ENCODE results near the gene TRIO.
A peak's percentile ranks its signal among the peaks of the same experiment; 100 is the strongest.

Gene TRIO

DNA sequence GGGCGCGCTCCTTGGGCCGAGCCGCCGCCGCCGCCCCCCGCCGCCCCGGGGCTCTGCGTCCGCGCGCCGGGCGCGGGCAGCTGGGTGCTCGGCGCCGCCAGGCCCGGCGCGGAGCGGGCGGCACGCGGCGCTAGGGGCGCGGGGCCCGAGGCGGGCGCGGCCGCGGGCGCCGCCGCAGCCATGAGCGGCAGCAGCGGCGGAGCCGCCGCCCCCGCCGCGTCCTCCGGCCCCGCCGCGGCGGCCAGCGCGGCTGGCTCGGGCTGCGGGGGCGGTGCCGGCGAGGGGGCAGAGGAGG, 351 bp downstream of the TRIO start:
- DNase-seq (ENCODE audit: low read depth), result no peak
- in situ Hi-C loops (cut with HindIII; ENCODE audit: low sequenced_read_pairs), result loop anchor here (10.0 kb wide), 1 partner anchor 51 kb away; no protein-coding TSS in a partner anchor
- peak overlapping the region; percentile 83 for H3K4me3 ChIP-seq (ENCODE audit: low read depth, low read length)
- TF ChIP-seq, protein P1, sequence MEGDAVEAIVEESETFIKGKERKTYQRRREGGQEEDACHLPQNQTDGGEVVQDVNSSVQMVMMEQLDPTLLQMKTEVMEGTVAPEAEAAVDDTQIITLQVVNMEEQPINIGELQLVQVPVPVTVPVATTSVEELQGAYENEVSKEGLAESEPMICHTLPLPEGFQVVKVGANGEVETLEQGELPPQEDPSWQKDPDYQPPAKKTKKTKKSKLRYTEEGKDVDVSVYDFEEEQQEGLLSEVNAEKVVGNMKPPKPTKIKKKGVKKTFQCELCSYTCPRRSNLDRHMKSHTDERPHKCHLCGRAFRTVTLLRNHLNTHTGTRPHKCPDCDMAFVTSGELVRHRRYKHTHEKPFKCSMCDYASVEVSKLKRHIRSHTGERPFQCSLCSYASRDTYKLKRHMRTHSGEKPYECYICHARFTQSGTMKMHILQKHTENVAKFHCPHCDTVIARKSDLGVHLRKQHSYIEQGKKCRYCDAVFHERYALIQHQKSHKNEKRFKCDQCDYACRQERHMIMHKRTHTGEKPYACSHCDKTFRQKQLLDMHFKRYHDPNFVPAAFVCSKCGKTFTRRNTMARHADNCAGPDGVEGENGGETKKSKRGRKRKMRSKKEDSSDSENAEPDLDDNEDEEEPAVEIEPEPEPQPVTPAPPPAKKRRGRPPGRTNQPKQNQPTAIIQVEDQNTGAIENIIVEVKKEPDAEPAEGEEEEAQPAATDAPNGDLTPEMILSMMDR (IDR thresholded peaks at IDR 0.05; ENCODE audit: low read depth, low read length, missing control alignments), result no peak

DNA sequence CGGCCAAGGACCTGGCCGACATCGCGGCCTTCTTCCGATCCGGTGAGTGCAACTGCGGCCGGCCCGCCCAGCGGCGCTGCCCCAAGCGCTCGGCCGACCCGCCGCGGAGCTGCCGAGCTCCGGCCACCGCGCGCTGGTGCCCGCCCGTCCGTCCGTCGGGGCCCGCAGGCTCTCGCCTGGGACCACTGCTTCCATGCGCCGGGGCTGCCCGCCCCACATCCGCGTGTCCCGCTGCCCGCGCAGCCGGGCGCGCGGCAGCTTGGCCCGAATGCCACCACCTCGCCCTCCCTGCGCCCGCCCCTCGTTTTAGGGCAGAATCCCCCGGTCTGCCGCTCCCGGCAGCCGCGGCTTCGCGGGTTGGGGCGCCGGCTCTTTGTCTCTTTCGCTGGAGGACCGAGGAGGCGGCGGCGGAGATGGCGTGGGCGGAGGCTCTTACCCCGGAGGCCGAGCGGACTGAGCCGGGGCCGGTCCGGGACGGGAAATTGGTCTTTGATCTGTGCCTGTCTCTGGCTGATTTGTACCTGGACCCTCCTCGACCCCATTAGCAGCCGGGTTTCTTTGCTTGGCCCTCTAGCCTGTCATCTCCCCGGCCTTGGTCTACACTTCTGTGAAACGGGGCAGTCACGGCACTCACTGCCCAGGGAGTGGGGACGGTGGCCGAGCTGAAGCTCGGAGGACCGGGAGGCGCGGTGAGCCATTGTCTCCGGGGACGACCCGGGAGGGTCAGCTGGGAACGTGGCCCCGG, 871 bp downstream of the TRIO start:
- TF ChIP-seq, protein P1 (IDR thresholded peaks at IDR 0.05; ENCODE audit: low read depth, low read length, missing control alignments), result no peak
- DNase-seq (ENCODE audit: low read depth), result no peak
- in situ Hi-C loops (cut with HindIII; ENCODE audit: low sequenced_read_pairs), result loop anchor here (10.0 kb wide), 1 partner anchor 51 kb away; no protein-coding TSS in a partner anchor
- peak overlapping the region; percentile 83 for H3K4me3 ChIP-seq (ENCODE audit: low read depth, low read length)

DNA sequence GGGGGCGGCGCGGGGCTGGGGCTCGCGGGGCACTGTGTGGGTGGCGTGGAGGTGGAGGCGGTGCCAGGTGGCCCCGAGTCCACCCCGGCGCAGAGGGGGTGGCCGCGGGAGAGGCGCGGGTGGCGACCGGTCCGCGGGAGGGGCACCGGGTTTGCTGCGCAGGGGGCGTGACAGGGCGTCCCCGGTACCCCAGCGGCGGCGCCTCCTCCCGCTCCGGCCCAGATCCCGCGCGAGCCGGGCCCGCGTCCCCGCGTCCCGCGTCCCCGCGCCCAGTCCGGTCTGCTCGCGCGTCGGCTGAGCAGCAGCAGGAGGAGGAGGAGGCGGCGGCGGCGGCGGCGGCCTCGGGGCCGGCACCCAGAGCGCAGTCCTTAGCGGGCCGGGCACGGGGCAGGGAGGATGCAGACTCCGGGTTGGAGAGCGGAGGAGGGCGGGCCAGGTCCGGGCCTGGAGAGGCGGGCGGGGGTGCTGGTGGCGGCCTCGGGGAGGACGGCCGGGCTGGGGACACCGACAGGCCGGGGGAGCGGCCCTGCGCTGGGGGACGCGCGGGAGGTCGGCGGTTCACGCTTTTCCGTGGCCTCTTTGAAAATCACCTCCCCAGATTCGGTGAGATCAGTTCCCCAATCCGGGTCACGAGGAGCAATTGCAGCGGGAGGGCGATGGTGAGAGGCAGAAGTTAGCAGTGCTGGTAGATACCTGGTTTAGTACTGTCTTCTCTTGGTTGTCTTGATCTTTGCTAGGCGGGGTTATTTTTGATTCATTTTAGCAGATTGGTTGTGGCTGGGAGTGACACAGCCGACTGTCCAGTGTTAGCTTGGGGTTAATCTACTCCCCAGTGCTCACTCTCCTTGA, 1.7 kb downstream of the TRIO start:
- TF ChIP-seq, protein P1 (IDR thresholded peaks at IDR 0.05; ENCODE audit: low read depth, low read length, missing control alignments), result no peak
- H3K4me3 ChIP-seq (ENCODE audit: low read depth, low read length), result peak overlapping the region; percentile 83
- in situ Hi-C loops (cut with HindIII; ENCODE audit: low sequenced_read_pairs), result loop anchor here (10.0 kb wide), 1 partner anchor 50 kb away; no protein-coding TSS in a partner anchor
- peak; percentile 59 for DNase-seq (ENCODE audit: low read depth)

DNA sequence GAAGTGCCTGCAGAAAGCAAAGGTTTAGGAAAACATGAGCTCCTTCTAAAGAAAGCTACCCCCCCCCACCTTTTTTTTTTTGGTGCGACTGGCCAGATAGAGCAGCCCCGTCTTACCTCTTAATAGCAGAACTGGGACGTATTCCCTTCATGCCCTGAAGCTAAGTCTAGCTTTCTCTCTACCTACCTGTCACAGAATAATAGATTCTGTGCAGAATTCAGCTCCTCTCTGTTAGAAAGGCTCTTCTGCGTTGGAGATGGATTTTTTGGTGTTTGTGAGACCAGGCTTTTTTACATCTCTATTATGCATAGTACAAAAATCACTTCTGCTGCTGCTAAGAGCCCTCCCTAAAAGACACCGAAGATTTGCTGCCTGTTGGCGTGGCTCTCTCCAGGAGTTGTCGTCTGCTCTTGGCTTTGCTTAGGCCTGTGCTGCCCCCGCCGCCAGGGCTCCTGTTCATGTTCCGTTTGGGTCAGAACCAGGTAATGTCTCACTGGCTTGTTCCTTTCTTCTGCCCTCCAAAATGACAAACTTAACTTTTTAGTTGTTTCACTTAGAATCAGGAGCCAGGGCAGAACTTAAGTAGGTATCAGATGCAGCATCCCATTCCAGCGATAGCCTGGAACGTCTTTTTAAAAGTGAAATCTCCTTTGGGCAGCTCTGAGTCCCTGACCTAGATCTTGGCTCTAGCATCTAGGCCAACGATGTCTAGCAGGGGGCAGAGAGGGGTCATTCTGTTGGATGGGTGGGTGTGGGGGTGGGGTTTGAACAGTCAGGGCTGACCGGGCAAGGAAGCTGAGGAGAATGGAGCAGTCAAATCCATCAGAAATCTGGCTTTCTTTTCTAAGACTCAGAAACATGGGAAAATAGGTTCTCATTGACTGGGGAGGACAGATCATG, 2.5 kb downstream of the TRIO start:
- TF ChIP-seq, protein P1 (IDR thresholded peaks at IDR 0.05; ENCODE audit: low read depth, low read length, missing control alignments), result no peak
- in situ Hi-C loops (cut with HindIII; ENCODE audit: low sequenced_read_pairs), result loop anchor here (10.0 kb wide), 1 partner anchor 49 kb away; no protein-coding TSS in a partner anchor
- peak overlapping the region; percentile 83 for H3K4me3 ChIP-seq (ENCODE audit: low read depth, low read length)
- DNase-seq (ENCODE audit: low read depth), result no peak

DNA sequence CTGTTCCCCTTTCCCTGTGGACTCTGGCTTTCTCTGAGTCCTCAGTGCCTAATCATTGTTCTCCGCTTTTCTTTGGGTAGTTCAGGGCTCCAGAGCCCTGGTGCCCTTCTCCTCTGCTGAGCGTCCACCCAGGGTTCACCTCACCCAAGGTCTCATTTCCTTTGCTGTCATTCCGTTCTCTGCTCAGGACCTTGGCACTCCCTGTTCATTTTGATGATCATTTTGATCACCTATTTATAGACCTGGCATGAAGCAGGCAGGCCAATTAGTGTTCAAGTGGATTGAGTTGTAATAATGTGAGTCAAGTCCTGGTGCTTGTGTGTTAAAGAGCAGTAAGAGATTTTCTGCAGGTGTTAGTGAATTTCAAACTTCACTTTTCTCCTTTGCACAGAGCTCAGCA, 3.6 kb downstream of the TRIO start:
- H3K4me3 ChIP-seq (ENCODE audit: low read depth, low read length), result peak overlapping the region; percentile 83
- in situ Hi-C loops (cut with HindIII; ENCODE audit: low sequenced_read_pairs), result loop anchor here (10.0 kb wide), 1 partner anchor 48 kb away; no protein-coding TSS in a partner anchor
- TF ChIP-seq, protein P1 (IDR thresholded peaks at IDR 0.05; ENCODE audit: low read depth, low read length, missing control alignments), result no peak
- no peak for DNase-seq (ENCODE audit: low read depth)

DNA sequence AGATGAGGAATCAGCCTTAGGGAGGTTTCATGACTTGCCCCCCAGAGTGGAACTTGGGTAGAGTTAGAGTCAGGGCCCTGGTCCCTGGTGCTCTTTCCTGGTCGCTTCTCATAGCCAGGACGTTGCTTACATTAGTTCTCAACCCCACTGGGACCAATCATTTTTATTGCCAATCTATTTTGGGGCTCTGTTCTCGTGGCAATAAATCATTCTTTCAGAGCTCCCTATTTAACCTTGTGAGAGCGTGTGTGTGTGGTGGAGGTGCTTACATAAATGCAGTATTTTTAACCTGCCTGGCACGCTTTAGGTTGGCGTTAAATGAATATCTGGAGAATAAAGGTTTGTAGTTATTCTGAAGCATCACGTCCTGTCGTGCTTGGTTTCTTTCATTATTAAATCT, 4.1 kb downstream of the TRIO start:
- peak overlapping the region; percentile 83 for H3K4me3 ChIP-seq (ENCODE audit: low read depth, low read length)
- in situ Hi-C loops (cut with HindIII; ENCODE audit: low sequenced_read_pairs), result loop anchor here (10.0 kb wide), 1 partner anchor 48 kb away; no protein-coding TSS in a partner anchor
- TF ChIP-seq, protein P1 (IDR thresholded peaks at IDR 0.05; ENCODE audit: low read depth, low read length, missing control alignments), result no peak

More for the DNA sequence above, 4.1 kb downstream of the TRIO start:
- DNase-seq (ENCODE audit: low read depth), result no peak

Measured in astrocyte of the cerebellum (primary cell).